Neutrophil (primary cell): ENCODE data around the gene RASSF1.

Source experiments
- H3K27ac ChIP-seq: fragments of 200-600 bp; sonication (generic); 2 replicates; pipeline ENCODE4 v1.5.1; 2016; ENCODE audit warnings: mild to moderate bottlenecking, moderate library complexity
- H3K27me3 ChIP-seq: fragments of 200-600 bp; sonication (generic); 2 replicates; pipeline ENCODE4 v1.6.0; 2016; ENCODE audit warnings: mild to moderate bottlenecking
- H3K36me3 ChIP-seq: fragments of 200-600 bp; sonication (generic); 2 replicates; pipeline ENCODE4 v1.5.1; 2017
- H3K4me1 ChIP-seq, 2 experiments: fragments of 200-600 bp in 1 of 2; sonication (generic) in 1 of 2; 1 replicate in 1 of 2; 2 replicates in 1 of 2; pipeline versions ENCODE4 v1.5.1 to v1.6.1; 2013 to 2016; ENCODE audit warnings: low read depth in 1 of 2, low read length in 1 of 2, mild to moderate bottlenecking in 1 of 2, moderate library complexity in 1 of 2; ENCODE audit not compliant: control insufficient read depth in 1 of 2, insufficient read depth in 1 of 2
- H3K4me3 ChIP-seq, 2 experiments: fragments of 200-600 bp in 1 of 2; sonication (generic) in 1 of 2; 1 replicate in 1 of 2; 2 replicates in 1 of 2; pipeline ENCODE4 v1.5.1; 2013 to 2016; ENCODE audit warnings: low read depth in 1 of 2, low read length in 1 of 2, mild to moderate bottlenecking in 1 of 2, moderate library complexity in 1 of 2
- H3K9me3 ChIP-seq: fragments of 200-600 bp; sonication (generic); 2 replicates; pipeline ENCODE4 v1.5.1; 2016
- CTCF ChIP-seq: fragments of 200-600 bp; sonication (generic); IDR thresholded peaks from 2 replicates; pipeline ENCODE4 v1.5.1; 2016; ENCODE audit warnings: antibody characterized with exemption

Gene RASSF1

GRCh38 chr3:50355829-50356552, 15.4 kb upstream of the RASSF1 start:
- H3K4me1 ChIP-seq = peaks cover 49 to 53% of the 10 kb centered on the region in 2 experiments
- no peak for TF ChIP-seq CTCF
- no peaks in the 10 kb centered on the region for H3K27me3 ChIP-seq
- H3K4me3 ChIP-seq = no peak overlapping the region
- H3K9me3 ChIP-seq = no peaks in the 10 kb centered on the region
- peak overlapping the region; percentile 43 for H3K27ac ChIP-seq
- H3K36me3 ChIP-seq = peaks cover 64% of the 10 kb centered on the region

GRCh38 chr3:50354850-50355249, 14.2 kb upstream of the RASSF1 start:
- no peak overlapping the region for H3K27ac ChIP-seq
- peaks cover 57 to 58% of the 10 kb centered on the region in 2 experiments for H3K4me1 ChIP-seq
- no peak for TF ChIP-seq CTCF
- peaks cover 64% of the 10 kb centered on the region for H3K36me3 ChIP-seq
- no peaks in the 10 kb centered on the region for H3K9me3 ChIP-seq
- no peaks in the 10 kb centered on the region for H3K27me3 ChIP-seq
- H3K4me3 ChIP-seq = no peak overlapping the region

GRCh38 chr3:50354186-50354764, 13.6 kb upstream of the RASSF1 start:
- Histone ChIP-seq H3K27ac (no peak overlapping the region), H3K4me3 (no peak overlapping the region), H3K36me3 (peaks cover 64% of the 10 kb centered on the region), H3K27me3 (no peaks in the 10 kb centered on the region), H3K9me3 (no peaks in the 10 kb centered on the region), H3K4me1 (peaks cover 58 to 60% of the 10 kb centered on the region in 2 experiments)
- no peak for TF ChIP-seq CTCF

GRCh38 chr3:50353245-50354004, 12.8 kb upstream of the RASSF1 start:
- peak overlapping the region; percentile 43 for H3K27ac ChIP-seq
- peaks cover 67% of the 10 kb centered on the region for H3K36me3 ChIP-seq
- peaks cover 54 to 57% of the 10 kb centered on the region in 2 experiments for H3K4me1 ChIP-seq

GRCh38 chr3:50352781-50353180, 12.1 kb upstream of the RASSF1 start:
- no peaks in the 10 kb centered on the region for H3K9me3 ChIP-seq
- peaks cover 47 to 51% of the 10 kb centered on the region in 2 experiments for H3K4me1 ChIP-seq
- TF ChIP-seq CTCF = no peak
- H3K27ac ChIP-seq = peak overlapping the region; percentile 43
- H3K36me3 ChIP-seq = peaks cover 66% of the 10 kb centered on the region
- H3K4me3 ChIP-seq = no peak overlapping the region
- H3K27me3 ChIP-seq = no peaks in the 10 kb centered on the region

More at GRCh38 chr3:50353245-50354004, 12.8 kb upstream of the RASSF1 start:
- no peaks in the 10 kb centered on the region for H3K9me3 ChIP-seq
- TF ChIP-seq CTCF = no peak
- no peak overlapping the region for H3K4me3 ChIP-seq
- H3K27me3 ChIP-seq = no peaks in the 10 kb centered on the region
